Measurements from ENCODE around the gene CUBN. TPM values are rescaled to one million over a fixed set of nuclear protein-coding genes. Genes with fewer than 3 reads are reported as not detected.

CUBN gene
- total and polyA plus RNA-seq, 2 of the 13 experiments (the other 11 are each of a cell fraction or from before 2014, with no cell fraction given), result 0.27 to 0.32 TPM

DNA sequence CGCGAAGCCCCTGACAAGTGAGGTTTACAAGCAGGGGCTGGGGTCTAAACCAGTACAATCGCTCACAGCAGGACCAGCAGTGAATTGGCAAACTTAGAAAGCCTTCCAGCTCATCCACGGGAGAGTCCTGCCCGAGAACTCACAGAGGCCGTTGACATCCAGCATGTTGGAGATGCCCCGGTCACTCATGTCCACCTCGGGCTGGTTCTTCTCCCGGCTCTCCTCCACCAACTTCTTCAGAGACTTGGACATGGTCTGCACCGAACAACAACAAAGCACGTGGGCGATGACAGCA, 312.8 kb downstream of the CUBN start (continued):
- TF ChIP-seq, protein P1, sequence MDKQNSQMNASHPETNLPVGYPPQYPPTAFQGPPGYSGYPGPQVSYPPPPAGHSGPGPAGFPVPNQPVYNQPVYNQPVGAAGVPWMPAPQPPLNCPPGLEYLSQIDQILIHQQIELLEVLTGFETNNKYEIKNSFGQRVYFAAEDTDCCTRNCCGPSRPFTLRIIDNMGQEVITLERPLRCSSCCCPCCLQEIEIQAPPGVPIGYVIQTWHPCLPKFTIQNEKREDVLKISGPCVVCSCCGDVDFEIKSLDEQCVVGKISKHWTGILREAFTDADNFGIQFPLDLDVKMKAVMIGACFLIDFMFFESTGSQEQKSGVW (CRISPR knock-in tag; IDR thresholded peaks at IDR 0.05; ENCODE audit: borderline replicate concordance), result no peak
- TF ChIP-seq ZNF878 (CRISPR knock-in tag; IDR thresholded peaks at IDR 0.05), result 0 out of 2 replicates have a peak, but pooled peaks have one; percentile 35
- TF ChIP-seq, protein P2, sequence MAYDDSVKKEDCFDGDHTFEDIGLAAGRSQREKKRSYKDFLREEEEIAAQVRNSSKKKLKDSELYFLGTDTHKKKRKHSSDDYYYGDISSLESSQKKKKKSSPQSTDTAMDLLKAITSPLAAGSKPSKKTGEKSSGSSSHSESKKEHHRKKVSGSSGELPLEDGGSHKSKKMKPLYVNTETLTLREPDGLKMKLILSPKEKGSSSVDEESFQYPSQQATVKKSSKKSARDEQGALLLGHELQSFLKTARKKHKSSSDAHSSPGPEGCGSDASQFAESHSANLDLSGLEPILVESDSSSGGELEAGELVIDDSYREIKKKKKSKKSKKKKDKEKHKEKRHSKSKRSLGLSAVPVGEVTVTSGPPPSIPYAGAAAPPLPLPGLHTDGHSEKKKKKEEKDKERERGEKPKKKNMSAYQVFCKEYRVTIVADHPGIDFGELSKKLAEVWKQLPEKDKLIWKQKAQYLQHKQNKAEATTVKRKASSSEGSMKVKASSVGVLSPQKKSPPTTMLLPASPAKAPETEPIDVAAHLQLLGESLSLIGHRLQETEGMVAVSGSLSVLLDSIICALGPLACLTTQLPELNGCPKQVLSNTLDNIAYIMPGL (CRISPR knock-in tag; IDR thresholded peaks at IDR 0.05; ENCODE audit: borderline replicate concordance in 1 of 2, low read depth in 1 of 2), result 0 out of 4 replicates have a peak, but pooled peaks of 1 of the 2 experiments have one; percentile 6
- TF ChIP-seq, protein P3, sequence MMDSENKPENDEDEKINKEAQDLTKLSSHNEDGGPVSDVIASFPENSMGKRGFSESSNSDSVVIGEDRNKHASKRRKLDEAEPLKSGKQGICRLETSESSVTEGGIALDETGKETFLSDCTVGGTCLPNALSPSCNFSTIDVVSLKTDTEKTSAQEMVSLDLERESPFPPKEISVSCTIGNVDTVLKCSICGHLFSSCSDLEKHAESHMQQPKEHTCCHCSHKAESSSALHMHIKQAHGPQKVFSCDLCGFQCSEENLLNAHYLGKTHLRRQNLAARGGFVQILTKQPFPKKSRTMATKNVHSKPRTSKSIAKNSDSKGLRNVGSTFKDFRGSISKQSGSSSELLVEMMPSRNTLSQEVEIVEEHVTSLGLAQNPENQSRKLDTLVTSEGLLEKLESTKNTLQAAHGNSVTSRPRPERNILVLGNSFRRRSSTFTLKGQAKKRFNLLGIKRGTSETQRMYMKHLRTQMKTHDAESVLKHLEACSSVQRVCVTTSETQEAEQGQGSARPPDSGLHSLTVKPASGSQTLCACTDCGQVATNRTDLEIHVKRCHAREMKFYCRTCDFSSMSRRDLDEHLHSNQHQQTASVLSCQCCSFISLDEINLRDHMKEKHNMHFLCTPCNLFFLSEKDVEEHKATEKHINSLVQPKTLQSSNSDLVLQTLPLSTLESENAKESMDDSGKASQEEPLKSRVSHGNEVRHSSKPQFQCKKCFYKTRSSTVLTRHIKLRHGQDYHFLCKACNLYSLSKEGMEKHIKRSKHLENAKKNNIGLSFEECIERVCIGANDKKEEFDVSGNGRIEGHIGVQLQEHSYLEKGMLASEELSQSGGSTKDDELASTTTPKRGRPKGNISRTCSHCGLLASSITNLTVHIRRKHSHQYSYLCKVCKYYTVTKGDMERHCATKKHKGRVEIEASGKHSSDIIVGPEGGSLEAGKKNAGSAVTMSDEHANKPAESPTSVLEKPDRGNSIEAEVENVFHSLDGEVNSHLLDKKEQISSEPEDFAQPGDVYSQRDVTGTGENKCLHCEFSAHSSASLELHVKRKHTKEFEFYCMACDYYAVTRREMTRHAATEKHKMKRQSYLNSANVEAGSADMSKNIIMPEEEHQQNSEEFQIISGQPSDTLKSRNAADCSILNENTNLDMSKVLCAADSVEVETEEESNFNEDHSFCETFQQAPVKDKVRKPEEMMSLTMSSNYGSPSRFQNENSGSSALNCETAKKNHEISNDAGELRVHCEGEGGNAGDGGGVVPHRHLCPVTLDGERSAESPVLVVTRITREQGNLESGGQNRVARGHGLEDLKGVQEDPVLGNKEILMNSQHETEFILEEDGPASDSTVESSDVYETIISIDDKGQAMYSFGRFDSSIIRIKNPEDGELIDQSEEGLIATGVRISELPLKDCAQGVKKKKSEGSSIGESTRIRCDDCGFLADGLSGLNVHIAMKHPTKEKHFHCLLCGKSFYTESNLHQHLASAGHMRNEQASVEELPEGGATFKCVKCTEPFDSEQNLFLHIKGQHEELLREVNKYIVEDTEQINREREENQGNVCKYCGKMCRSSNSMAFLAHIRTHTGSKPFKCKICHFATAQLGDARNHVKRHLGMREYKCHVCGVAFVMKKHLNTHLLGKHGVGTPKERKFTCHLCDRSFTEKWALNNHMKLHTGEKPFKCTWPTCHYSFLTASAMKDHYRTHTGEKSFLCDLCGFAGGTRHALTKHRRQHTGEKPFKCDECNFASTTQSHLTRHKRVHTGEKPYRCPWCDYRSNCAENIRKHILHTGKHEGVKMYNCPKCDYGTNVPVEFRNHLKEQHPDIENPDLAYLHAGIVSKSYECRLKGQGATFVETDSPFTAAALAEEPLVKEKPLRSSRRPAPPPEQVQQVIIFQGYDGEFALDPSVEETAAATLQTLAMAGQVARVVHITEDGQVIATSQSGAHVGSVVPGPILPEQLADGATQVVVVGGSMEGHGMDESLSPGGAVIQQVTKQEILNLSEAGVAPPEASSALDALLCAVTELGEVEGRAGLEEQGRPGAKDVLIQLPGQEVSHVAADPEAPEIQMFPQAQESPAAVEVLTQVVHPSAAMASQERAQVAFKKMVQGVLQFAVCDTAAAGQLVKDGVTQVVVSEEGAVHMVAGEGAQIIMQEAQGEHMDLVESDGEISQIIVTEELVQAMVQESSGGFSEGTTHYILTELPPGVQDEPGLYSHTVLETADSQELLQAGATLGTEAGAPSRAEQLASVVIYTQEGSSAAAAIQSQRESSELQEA (CRISPR knock-in tag; IDR thresholded peaks at IDR 0.05; ENCODE audit: not compliant biosample characterization), result no peak
- TF ChIP-seq ZNF781 (CRISPR knock-in tag; IDR thresholded peaks at IDR 0.05; ENCODE audit: borderline replicate concordance, not compliant biosample characterization), result peak; percentile 53
- no peak for TF ChIP-seq ZNF777 (CRISPR knock-in tag; IDR thresholded peaks at IDR 0.05)
- TF ChIP-seq, protein P4, sequence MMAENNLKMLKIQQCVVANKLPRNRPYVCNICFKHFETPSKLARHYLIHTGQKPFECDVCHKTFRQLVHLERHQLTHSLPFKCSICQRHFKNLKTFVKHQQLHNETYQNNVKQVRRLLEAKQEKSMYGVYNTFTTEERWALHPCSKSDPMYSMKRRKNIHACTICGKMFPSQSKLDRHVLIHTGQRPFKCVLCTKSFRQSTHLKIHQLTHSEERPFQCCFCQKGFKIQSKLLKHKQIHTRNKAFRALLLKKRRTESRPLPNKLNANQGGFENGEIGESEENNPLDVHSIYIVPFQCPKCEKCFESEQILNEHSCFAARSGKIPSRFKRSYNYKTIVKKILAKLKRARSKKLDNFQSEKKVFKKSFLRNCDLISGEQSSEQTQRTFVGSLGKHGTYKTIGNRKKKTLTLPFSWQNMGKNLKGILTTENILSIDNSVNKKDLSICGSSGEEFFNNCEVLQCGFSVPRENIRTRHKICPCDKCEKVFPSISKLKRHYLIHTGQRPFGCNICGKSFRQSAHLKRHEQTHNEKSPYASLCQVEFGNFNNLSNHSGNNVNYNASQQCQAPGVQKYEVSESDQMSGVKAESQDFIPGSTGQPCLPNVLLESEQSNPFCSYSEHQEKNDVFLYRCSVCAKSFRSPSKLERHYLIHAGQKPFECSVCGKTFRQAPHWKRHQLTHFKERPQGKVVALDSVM (CRISPR knock-in tag; IDR thresholded peaks at IDR 0.05), result no peak
- no peak for TF ChIP-seq ZNF326 (CRISPR knock-in tag; IDR thresholded peaks at IDR 0.05; ENCODE audit: borderline replicate concordance)
- TF ChIP-seq, protein P5, sequence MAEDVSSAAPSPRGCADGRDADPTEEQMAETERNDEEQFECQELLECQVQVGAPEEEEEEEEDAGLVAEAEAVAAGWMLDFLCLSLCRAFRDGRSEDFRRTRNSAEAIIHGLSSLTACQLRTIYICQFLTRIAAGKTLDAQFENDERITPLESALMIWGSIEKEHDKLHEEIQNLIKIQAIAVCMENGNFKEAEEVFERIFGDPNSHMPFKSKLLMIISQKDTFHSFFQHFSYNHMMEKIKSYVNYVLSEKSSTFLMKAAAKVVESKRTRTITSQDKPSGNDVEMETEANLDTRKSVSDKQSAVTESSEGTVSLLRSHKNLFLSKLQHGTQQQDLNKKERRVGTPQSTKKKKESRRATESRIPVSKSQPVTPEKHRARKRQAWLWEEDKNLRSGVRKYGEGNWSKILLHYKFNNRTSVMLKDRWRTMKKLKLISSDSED (CRISPR knock-in tag; IDR thresholded peaks at IDR 0.05), result 0 out of 2 replicates have a peak, but pooled peaks have one; percentile 41
- TF ChIP-seq KLF16 (CRISPR knock-in tag; IDR thresholded peaks at IDR 0.05), result no peak
- no peak for TF ChIP-seq GZF1 (CRISPR knock-in tag; IDR thresholded peaks at IDR 0.05)
- TF ChIP-seq SRSF1 (optimal IDR thresholded peaks at IDR 0.05; ENCODE audit: low read depth, low read length), result peak; percentile 51
- TF ChIP-seq TARDBP (CRISPR knock-in tag; IDR thresholded peaks at IDR 0.05), result no peak
- TF ChIP-seq ARID2 (CRISPR knock-in tag; IDR thresholded peaks at IDR 0.05; ENCODE audit: borderline replicate concordance), result no peak
